Measurements from ENCODE around the gene DSCAML1.

- TF ChIP-seq CTCF (conservative IDR thresholded peaks at IDR 0.05; ENCODE audit: low read depth, low read length) (no peak), EZH2 (IDR thresholded peaks at IDR 0.05; ENCODE audit: low read length, unreplicated experiment) (no peak)
These were observed 224.3 kb downstream of the DSCAML1 start for GRCh38 chr11:117572671-117573070.
